ENCODE results near the gene CCDC50. TPM values are rescaled to one million over a fixed set of nuclear protein-coding genes. Genes with fewer than 3 reads are reported as not detected.
A peak's percentile ranks its signal among the peaks of the same experiment; 100 is the strongest.

CCDC50 gene
- total RNA-seq, 1 experiment from 2014 or later: 80.9 TPM

GRCh38 chr3:191336833-191337232 is 7.6 kb downstream of the CCDC50 start:
- ChIA-PET CTCF (no interaction called here), POLR2A (ENCODE audit: unreplicated experiment) (no interaction called here)
- no peak for ATAC-seq
- no peak for TF ChIP-seq EZH2phosphoT487 (IDR thresholded peaks at IDR 0.05; ENCODE audit: borderline replicate concordance, low read length)
- no peak for TF ChIP-seq EZH2 (IDR thresholded peaks at IDR 0.05; ENCODE audit: low read length, unreplicated experiment)
- TF ChIP-seq CTCF (conservative IDR thresholded peaks at IDR 0.05; ENCODE audit: low read depth, low read length): no peak
- intact Hi-C loops (cut with micrococcal nuclease): loop anchor here (1.0 kb wide), 1 partner anchor 39 kb away; no protein-coding TSS in a partner anchor
- Histone ChIP-seq H2AFZ (ENCODE audit: low read length) (no peak overlapping the region), H3F3A (ENCODE audit: low read length, unreplicated experiment) (peaks cover 4% of the 10 kb centered on the region), H3K27ac (ENCODE audit: low read length) (0 out of 2 replicates have a peak overlapping the region, but pooled peaks have one; percentile 4), H3K27me3 (ENCODE audit: low read length) (no peaks in the 10 kb centered on the region), H3K9ac (ENCODE audit: low read length) (no peak overlapping the region), H3K4me1 (ENCODE audit: insufficient read depth, low read length) (peaks cover 78% of the 10 kb centered on the region), H3K9me3 (ENCODE audit: low read length) (no peaks in the 10 kb centered on the region), H3K9me2 (replicated peaks; ENCODE audit: low read length) (no peaks in the 10 kb centered on the region), H3K36me3 (ENCODE audit: low read depth, low read length) (no peaks in the 10 kb centered on the region), H3K4me3 (ENCODE audit: low read length) (no peak overlapping the region), H4K20me1 (ENCODE audit: low read length) (no peaks in the 10 kb centered on the region), H3K79me2 (ENCODE audit: low read length) (peaks cover 98% of the 10 kb centered on the region), H3K4me2 (ENCODE audit: low read length) (peak overlapping the region; percentile 14)
- no peak for DNase-seq
- no TSS peak for BruUV-seq (replicated peaks)

GRCh38 chr3:191338177-191338488 is 8.9 kb downstream of the CCDC50 start:
- H3K9me3 ChIP-seq (ENCODE audit: low read length): no peaks in the 10 kb centered on the region
- H3F3A ChIP-seq (ENCODE audit: low read length, unreplicated experiment): peaks cover 4% of the 10 kb centered on the region
- no peaks in the 10 kb centered on the region for H3K27me3 ChIP-seq (ENCODE audit: low read length)
- DNase-seq (no peak), ATAC-seq (no peak)
- peaks cover 98% of the 10 kb centered on the region for H3K79me2 ChIP-seq (ENCODE audit: low read length)
- no peaks in the 10 kb centered on the region for H3K9me2 ChIP-seq (replicated peaks; ENCODE audit: low read length)
- no peak overlapping the region for H3K4me3 ChIP-seq (ENCODE audit: low read length)
- H3K9ac ChIP-seq (ENCODE audit: low read length): no peak overlapping the region
- ChIA-PET CTCF (no interaction called here), POLR2A (ENCODE audit: unreplicated experiment) (no interaction called here)
- TF ChIP-seq EZH2 (IDR thresholded peaks at IDR 0.05; ENCODE audit: low read length, unreplicated experiment) (no peak), CTCF (conservative IDR thresholded peaks at IDR 0.05; ENCODE audit: low read depth, low read length) (no peak), EZH2phosphoT487 (IDR thresholded peaks at IDR 0.05; ENCODE audit: borderline replicate concordance, low read length) (no peak)
- H4K20me1 ChIP-seq (ENCODE audit: low read length): peaks cover 5% of the 10 kb centered on the region; the same call in 1 of the 2 replicates
- no peaks in the 10 kb centered on the region for H3K36me3 ChIP-seq (ENCODE audit: low read depth, low read length)
- intact Hi-C loops (cut with micrococcal nuclease): no loop called here
- H3K4me2 ChIP-seq (ENCODE audit: low read length): peak overlapping the region; percentile 61
- peaks cover 78% of the 10 kb centered on the region for H3K4me1 ChIP-seq (ENCODE audit: insufficient read depth, low read length)
- BruUV-seq (replicated peaks): no TSS peak
- peak overlapping the region; percentile 62 for H3K27ac ChIP-seq (ENCODE audit: low read length)
- H2AFZ ChIP-seq (ENCODE audit: low read length): no peak overlapping the region

- H3K4me2 ChIP-seq (ENCODE audit: low read length): no peak overlapping the region
- no peak overlapping the region for H3K27ac ChIP-seq (ENCODE audit: low read length)
- DNase-seq: no peak
- ChIA-PET POLR2A (ENCODE audit: unreplicated experiment) (no interaction called here), CTCF (no interaction called here)
- no TSS peak for BruUV-seq (replicated peaks)
- peaks cover 76% of the 10 kb centered on the region for H3K4me1 ChIP-seq (ENCODE audit: insufficient read depth, low read length)
- intact Hi-C loops (cut with micrococcal nuclease): no loop called here
- H3K9me3 ChIP-seq (ENCODE audit: low read length): no peaks in the 10 kb centered on the region
- no peaks in the 10 kb centered on the region for H3K27me3 ChIP-seq (ENCODE audit: low read length)
- peaks cover 12% of the 10 kb centered on the region; the same call in 1 of the 2 replicates for H4K20me1 ChIP-seq (ENCODE audit: low read length)
- H3K9me2 ChIP-seq (replicated peaks; ENCODE audit: low read length): no peaks in the 10 kb centered on the region
- peaks cover 98% of the 10 kb centered on the region for H3K79me2 ChIP-seq (ENCODE audit: low read length)
- TF ChIP-seq EZH2phosphoT487 (IDR thresholded peaks at IDR 0.05; ENCODE audit: borderline replicate concordance, low read length) (no peak), CTCF (conservative IDR thresholded peaks at IDR 0.05; ENCODE audit: low read depth, low read length) (no peak), EZH2 (IDR thresholded peaks at IDR 0.05; ENCODE audit: low read length, unreplicated experiment) (no peak)
- H3K4me3 ChIP-seq (ENCODE audit: low read length): no peak overlapping the region
- H2AFZ ChIP-seq (ENCODE audit: low read length): no peak overlapping the region
- H3F3A ChIP-seq (ENCODE audit: low read length, unreplicated experiment): peaks cover 4% of the 10 kb centered on the region
- no peak overlapping the region for H3K9ac ChIP-seq (ENCODE audit: low read length)
- ATAC-seq: no peak
- H3K36me3 ChIP-seq (ENCODE audit: low read depth, low read length): no peaks in the 10 kb centered on the region
These were observed 10.2 kb downstream of the CCDC50 start for GRCh38 chr3:191339316-191339917.
